ENCODE measurements around the gene TBCCD1.

Gene TBCCD1

GRCh38 chr3:186516646-186517045 is 50.5 kb downstream of the TBCCD1 start:
- TF ChIP-seq PAX5 (IDR thresholded peaks at IDR 0.05; ENCODE audit: insufficient read depth, low read length, severe bottlenecking) (no peak), SPI1 (IDR thresholded peaks at IDR 0.05; ENCODE audit: low read depth, low read length) (no peak), POLR2AphosphoS5 (IDR thresholded peaks at IDR 0.05; ENCODE audit: low read depth, low read length) (no peak), POU2F2 (IDR thresholded peaks at IDR 0.05; ENCODE audit: low read depth, low read length) (no peak), TAF1 (IDR thresholded peaks at IDR 0.05; ENCODE audit: low read depth, low read length) (no peak), POLR2A (IDR thresholded peaks at IDR 0.05; ENCODE audit: low read depth, low read length) (no peak)
- DNase-seq (ENCODE audit: insufficient read length, low spot score) (no peak), FAIRE-seq (no peak)

GRCh38 chr3:186515125-186515524 is 52.0 kb downstream of the TBCCD1 start:
- TF ChIP-seq PAX5 (IDR thresholded peaks at IDR 0.05; ENCODE audit: insufficient read depth, low read length, severe bottlenecking) (no peak), POU2F2 (IDR thresholded peaks at IDR 0.05; ENCODE audit: low read depth, low read length) (no peak), POLR2AphosphoS5 (IDR thresholded peaks at IDR 0.05; ENCODE audit: low read depth, low read length) (no peak), POLR2A (IDR thresholded peaks at IDR 0.05; ENCODE audit: low read depth, low read length) (no peak), SPI1 (IDR thresholded peaks at IDR 0.05; ENCODE audit: low read depth, low read length) (no peak), TAF1 (IDR thresholded peaks at IDR 0.05; ENCODE audit: low read depth, low read length) (no peak)
- peak; percentile 93 for FAIRE-seq

GRCh38 chr3:186514296-186515002 is 52.7 kb downstream of the TBCCD1 start:
- no peak for TF ChIP-seq SPI1 (IDR thresholded peaks at IDR 0.05; ENCODE audit: low read depth, low read length)
- TF ChIP-seq POU2F2 (IDR thresholded peaks at IDR 0.05; ENCODE audit: low read depth, low read length), result no peak
- TF ChIP-seq POLR2AphosphoS5 (IDR thresholded peaks at IDR 0.05; ENCODE audit: low read depth, low read length), result no peak
- TF ChIP-seq PAX5 (IDR thresholded peaks at IDR 0.05; ENCODE audit: insufficient read depth, low read length, severe bottlenecking), result no peak
- no peak for TF ChIP-seq POLR2A (IDR thresholded peaks at IDR 0.05; ENCODE audit: low read depth, low read length)
- TF ChIP-seq TAF1 (IDR thresholded peaks at IDR 0.05; ENCODE audit: low read depth, low read length), result no peak
- FAIRE-seq (no peak), DNase-seq (ENCODE audit: insufficient read length, low spot score) (no peak)

More at GRCh38 chr3:186515125-186515524, 52.0 kb downstream of the TBCCD1 start:
- no peak for DNase-seq (ENCODE audit: insufficient read length, low spot score)

- no peak for FAIRE-seq
- TF ChIP-seq SPI1 (IDR thresholded peaks at IDR 0.05; ENCODE audit: low read depth, low read length) (no peak), TAF1 (IDR thresholded peaks at IDR 0.05; ENCODE audit: low read depth, low read length) (no peak), PAX5 (IDR thresholded peaks at IDR 0.05; ENCODE audit: insufficient read depth, low read length, severe bottlenecking) (no peak), POLR2A (IDR thresholded peaks at IDR 0.05; ENCODE audit: low read depth, low read length) (no peak), POLR2AphosphoS5 (IDR thresholded peaks at IDR 0.05; ENCODE audit: low read depth, low read length) (no peak), POU2F2 (IDR thresholded peaks at IDR 0.05; ENCODE audit: low read depth, low read length) (no peak)
- no peak for DNase-seq (ENCODE audit: insufficient read length, low spot score)
These were observed 53.8 kb downstream of the TBCCD1 start for GRCh38 chr3:186513386-186513785.

GRCh38 chr3:186512570-186513302 is 54.4 kb downstream of the TBCCD1 start:
- FAIRE-seq (no peak), DNase-seq (ENCODE audit: insufficient read length, low spot score) (no peak)
- TF ChIP-seq SPI1 (IDR thresholded peaks at IDR 0.05; ENCODE audit: low read depth, low read length) (0 out of 2 replicates have a peak, but pooled peaks have one; percentile 17), POLR2AphosphoS5 (IDR thresholded peaks at IDR 0.05; ENCODE audit: low read depth, low read length) (no peak)

- TF ChIP-seq POLR2A (IDR thresholded peaks at IDR 0.05; ENCODE audit: low read depth, low read length), result no peak
- peak; percentile 91 for FAIRE-seq
- DNase-seq (ENCODE audit: insufficient read length, low spot score), result no peak
These were observed 55.4 kb downstream of the TBCCD1 start for GRCh38 chr3:186511702-186512101.

GRCh38 chr3:186511245-186511644 is 55.9 kb downstream of the TBCCD1 start:
- TF ChIP-seq POU2F2 (IDR thresholded peaks at IDR 0.05; ENCODE audit: low read depth, low read length), result peak; percentile 95
- no peak for TF ChIP-seq SPI1 (IDR thresholded peaks at IDR 0.05; ENCODE audit: low read depth, low read length)
- FAIRE-seq (no peak), DNase-seq (ENCODE audit: insufficient read length, low spot score) (no peak)

- DNase-seq (ENCODE audit: insufficient read length, low spot score), result no peak
- no peak for TF ChIP-seq TAF1 (IDR thresholded peaks at IDR 0.05; ENCODE audit: low read depth, low read length)
- peak; percentile 35 for TF ChIP-seq PAX5 (IDR thresholded peaks at IDR 0.05; ENCODE audit: insufficient read depth, low read length, severe bottlenecking)
- FAIRE-seq, result peak; percentile 54
These were observed 56.6 kb downstream of the TBCCD1 start for GRCh38 chr3:186510374-186511079.

GRCh38 chr3:186509423-186509822 is 57.7 kb downstream of the TBCCD1 start:
- FAIRE-seq (no peak), DNase-seq (ENCODE audit: insufficient read length, low spot score) (no peak)
- TF ChIP-seq PAX5 (IDR thresholded peaks at IDR 0.05; ENCODE audit: insufficient read depth, low read length, severe bottlenecking), result no peak
- TF ChIP-seq POLR2A (IDR thresholded peaks at IDR 0.05; ENCODE audit: low read depth, low read length), result no peak
- no peak for TF ChIP-seq POU2F2 (IDR thresholded peaks at IDR 0.05; ENCODE audit: low read depth, low read length)
- no peak for TF ChIP-seq TAF1 (IDR thresholded peaks at IDR 0.05; ENCODE audit: low read depth, low read length)
- TF ChIP-seq POLR2AphosphoS5 (IDR thresholded peaks at IDR 0.05; ENCODE audit: low read depth, low read length), result no peak
- no peak for TF ChIP-seq SPI1 (IDR thresholded peaks at IDR 0.05; ENCODE audit: low read depth, low read length)

GRCh38 chr3:186506857-186507256 is 60.3 kb downstream of the TBCCD1 start:
- no peak for DNase-seq (ENCODE audit: insufficient read length, low spot score)
- TF ChIP-seq POU2F2 (IDR thresholded peaks at IDR 0.05; ENCODE audit: low read depth, low read length) (no peak), SPI1 (IDR thresholded peaks at IDR 0.05; ENCODE audit: low read depth, low read length) (no peak)
- no peak for FAIRE-seq
